GM21423 (cell line): Measurements from ENCODE around the gene VAV2.

Experiments used
- ATAC-seq: cut with Tn5 transposase; IDR thresholded peaks from one replicate; pipeline ENCODE4 v1.9.1; 2021; ENCODE audit warnings: mild to moderate bottlenecking, moderate library complexity; ENCODE audit not compliant: unreplicated experiment

Gene VAV2

GRCh38 chr9:133864011-133864410 is 128.1 kb downstream of the VAV2 start:
- no peak for ATAC-seq

GRCh38 chr9:133863257-133863592 is 128.9 kb downstream of the VAV2 start:
- no peak for ATAC-seq

- ATAC-seq = no peak
Measured at GRCh38 chr9:133862585-133863256, 129.4 kb downstream of the VAV2 start.

- no peak for ATAC-seq
Measured at GRCh38 chr9:133861692-133862091, 130.4 kb downstream of the VAV2 start.

- no peak for ATAC-seq
Measured at GRCh38 chr9:133861086-133861485, 131.0 kb downstream of the VAV2 start.

GRCh38 chr9:133858771-133859170 is 133.4 kb downstream of the VAV2 start:
- ATAC-seq = no peak

GRCh38 chr9:133857639-133858038 is 134.5 kb downstream of the VAV2 start:
- ATAC-seq = no peak

- no peak for ATAC-seq
Measured at GRCh38 chr9:133856798-133857197, 135.3 kb downstream of the VAV2 start.

- ATAC-seq = no peak
Measured at GRCh38 chr9:133855802-133856521, 136.2 kb downstream of the VAV2 start.

DNA sequence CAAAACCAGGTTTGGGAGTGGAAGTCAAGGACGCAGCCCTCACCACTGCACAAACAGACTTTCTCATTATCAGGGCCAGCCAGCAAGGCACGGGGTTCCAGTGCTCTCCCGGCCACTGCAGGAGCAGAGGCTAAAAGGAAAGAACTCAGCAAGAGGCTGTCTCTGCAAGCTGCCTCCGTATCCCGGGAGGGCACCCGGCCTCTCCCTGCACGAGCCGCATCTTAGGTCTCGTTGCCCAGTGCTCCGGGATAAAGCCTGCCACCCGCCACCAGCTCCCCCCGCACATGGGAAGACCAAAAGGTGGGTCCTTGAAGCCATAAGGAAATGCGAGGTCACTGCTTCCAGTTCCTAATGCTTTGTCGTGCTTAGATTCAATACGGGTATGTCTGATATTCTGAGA is 136.8 kb downstream of the VAV2 start:
- ATAC-seq = no peak

- ATAC-seq = no peak
Measured at GRCh38 chr9:133854765-133855164, 137.4 kb downstream of the VAV2 start.

- ATAC-seq = no peak
Measured at GRCh38 chr9:133854048-133854447, 138.1 kb downstream of the VAV2 start.

DNA sequence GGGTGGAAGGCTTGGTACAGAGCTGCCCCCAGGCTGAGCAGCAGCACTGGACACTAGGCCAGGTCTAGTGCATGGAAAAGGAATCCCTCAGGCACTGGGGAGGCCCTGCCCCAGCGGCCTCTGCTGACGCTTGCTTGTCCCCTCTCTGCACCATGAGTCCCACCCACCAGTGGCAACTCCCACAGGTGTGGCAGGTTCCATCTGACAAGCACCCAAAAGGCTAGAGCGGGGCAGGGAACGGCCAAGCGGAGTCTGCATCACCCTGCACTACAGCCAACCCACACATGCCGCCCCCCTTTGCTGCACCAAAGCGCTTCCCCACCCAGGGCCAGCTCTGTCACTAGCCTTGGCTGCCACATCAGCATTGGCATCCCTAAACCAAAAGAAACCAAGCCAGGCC is 138.8 kb downstream of the VAV2 start:
- ATAC-seq = no peak

DNA sequence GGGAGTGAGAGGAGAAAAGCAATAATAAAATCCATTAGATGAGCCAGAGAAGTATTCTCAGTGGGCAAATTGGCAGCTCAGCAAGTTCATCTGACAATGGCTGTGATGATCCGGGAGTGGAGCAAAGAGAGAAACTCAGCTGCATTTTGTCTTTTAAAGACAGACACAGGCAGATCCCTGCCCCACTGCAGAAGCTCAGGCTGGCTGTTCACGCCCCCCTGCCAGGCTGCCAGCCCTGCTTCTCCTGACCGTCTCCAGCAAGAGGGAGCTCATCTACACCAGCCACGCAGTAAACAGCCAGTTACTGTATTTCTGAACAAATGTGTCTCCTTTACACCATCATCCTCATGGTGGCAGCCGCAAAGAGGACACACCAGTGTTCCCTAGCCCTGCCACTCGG is 139.7 kb downstream of the VAV2 start:
- no peak for ATAC-seq

DNA sequence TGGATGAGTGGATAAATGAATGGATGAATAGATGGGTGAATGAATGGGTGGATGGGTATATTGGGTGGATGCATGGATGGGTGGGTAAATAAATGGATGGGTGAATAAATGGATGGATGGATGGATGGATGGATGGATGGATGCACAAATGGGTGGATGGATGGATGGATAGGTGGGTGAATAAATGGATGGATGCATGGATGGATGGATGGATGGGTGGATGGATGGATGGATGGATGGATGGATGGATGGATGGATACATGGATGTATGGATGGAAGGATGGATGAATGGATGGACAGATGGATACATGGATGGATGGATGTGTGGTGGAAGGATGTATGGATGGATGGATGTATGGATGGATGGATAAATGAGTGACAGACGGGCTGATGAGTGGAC is 140.4 kb downstream of the VAV2 start:
- ATAC-seq = no peak

DNA sequence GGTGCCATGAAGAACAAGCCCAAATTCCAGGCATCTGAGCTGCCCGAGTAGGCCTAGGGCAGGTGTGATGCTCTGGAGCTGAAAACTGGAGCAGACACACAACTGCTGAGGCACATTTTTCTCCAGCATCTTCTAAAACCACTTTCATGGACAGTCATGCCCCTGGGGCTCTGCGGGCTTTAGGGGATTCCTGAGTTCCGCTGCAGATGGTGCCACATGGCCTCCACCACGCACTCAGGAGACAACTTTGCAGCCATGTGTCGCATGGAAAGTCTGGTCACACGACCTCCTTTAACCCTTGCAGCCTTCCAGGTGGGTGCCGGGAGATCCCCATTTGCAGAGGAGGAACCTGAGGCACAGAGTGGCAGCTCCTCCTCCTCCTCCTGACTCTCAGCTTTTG is 141.2 kb downstream of the VAV2 start:
- ATAC-seq = no peak

GRCh38 chr9:133850161-133850560 is 142.0 kb downstream of the VAV2 start:
- ATAC-seq = no peak

DNA sequence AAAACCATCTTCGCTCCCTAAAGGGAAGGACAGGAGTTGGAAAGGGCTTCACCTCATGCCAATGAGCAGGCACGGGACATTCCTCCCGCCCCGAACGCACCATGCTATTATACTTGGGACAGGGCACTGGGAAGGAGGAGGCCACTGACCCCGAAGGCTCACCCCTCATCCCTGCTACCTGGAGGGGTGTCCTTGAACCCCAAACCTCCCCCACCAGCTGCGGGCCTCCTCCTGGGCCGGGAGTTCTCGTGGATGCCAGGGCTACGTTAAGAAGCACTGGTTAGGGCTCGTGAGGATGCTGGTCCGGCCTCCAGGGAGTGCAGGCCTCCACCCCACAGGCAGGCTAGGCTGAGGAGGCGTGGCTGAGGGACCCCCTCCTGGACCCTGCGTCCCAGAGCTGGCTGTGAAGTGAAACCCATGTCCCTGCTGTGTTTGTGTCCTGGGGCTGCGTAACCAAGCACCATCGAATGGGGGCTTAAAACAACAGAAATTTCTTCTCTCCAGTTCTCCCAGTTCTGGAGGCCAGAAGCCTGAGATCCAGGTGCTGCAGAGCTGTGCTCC is 142.9 kb downstream of the VAV2 start:
- ATAC-seq = no peak

DNA sequence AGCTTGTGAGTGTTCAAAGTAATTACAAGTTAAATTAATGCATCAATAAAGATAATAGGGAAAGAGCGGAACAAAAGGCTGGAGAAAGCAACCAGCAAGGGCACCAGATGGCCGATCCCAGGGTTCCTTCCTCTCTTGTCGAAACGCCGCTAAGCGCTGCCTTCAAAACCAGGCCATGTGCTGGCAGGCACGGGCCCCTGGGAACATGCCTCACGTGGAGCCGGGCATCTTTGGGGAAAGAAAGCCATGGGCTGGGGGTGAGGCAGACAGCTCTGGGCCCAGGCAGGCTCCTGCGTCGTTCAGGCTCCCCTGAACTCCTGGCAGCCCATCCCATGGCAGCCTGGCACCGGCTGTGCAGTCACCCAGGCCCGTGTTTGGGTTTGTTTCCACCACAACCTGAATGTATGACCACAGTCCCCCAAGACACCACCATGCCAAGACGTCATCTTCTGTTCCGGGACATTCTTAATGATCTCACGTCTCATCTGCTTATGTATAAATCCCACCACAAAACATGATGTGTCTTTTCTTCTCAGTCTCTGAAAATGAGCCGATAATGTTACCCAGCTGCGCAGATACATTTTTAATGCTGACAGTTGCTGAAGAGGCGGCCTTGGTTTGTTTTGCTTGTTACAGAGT is 143.5 kb downstream of the VAV2 start:
- ATAC-seq = no peak

DNA sequence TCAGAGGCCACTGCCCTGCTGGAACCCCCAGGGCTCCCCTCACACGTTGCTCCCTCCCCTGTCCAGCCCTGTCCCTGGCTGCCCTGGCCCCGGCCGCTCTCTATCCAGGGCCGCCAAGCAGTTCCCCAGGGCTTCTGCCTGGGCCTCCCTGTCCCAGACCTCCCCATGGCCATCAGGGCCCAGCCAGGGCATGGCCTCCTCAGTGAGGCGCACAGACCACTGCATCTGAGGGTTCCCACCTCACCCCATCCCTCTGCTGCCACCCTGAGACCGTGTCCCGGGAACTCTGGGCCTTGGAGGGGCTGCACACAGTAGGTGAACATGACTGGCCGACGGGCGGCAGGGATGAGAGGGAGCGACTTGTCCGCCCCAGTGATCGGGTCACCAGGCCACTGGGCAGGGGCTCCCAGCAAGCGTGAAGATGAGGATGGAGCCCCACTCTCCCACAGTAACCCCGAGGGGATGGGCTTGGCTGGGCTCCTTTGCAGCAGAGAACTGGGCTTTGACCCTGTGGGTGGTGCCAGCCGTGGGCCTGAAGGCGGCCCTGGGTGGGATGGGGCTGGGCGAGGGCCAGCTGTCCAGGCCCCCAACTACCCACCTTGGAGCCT is 145.5 kb downstream of the VAV2 start:
- ATAC-seq = no peak

- no peak for ATAC-seq
Measured at GRCh38 chr9:133845440-133845839, 146.7 kb downstream of the VAV2 start.
